BLaER1 (cell line): ENCODE results near the gene POMGNT2.

Experiments used
- H3K27ac ChIP-seq: shearing (Covaris generic); formaldehyde crosslinking; 2 replicates; pipeline ENCODE4 v1.8.1; 2022
- H3K27me3 ChIP-seq: shearing (Covaris generic); formaldehyde crosslinking; 2 replicates; pipeline ENCODE4 v1.8.1; 2022
- H3K36me3 ChIP-seq: shearing (Covaris generic); formaldehyde crosslinking; 2 replicates; pipeline ENCODE4 v1.8.1; 2022
- H3K4me1 ChIP-seq: shearing (Covaris generic); formaldehyde crosslinking; 2 replicates; pipeline ENCODE4 v1.8.1; 2022
- H3K4me2 ChIP-seq: shearing (Covaris generic); formaldehyde crosslinking; 2 replicates; pipeline ENCODE4 v1.8.1; 2022
- H3K4me3 ChIP-seq: shearing (Covaris generic); formaldehyde crosslinking; 2 replicates; pipeline ENCODE4 v1.8.1; 2022
- H3K9ac ChIP-seq: shearing (Covaris generic); formaldehyde crosslinking; 2 replicates; pipeline ENCODE4 v1.8.1; 2022
- H3K9me3 ChIP-seq: shearing (Covaris generic); formaldehyde crosslinking; 2 replicates; pipeline ENCODE4 v1.8.1; 2022
- H4K20me1 ChIP-seq: shearing (Covaris generic); formaldehyde crosslinking; 2 replicates; pipeline ENCODE4 v1.8.1; 2022
- Cebpa-rat ChIP-seq: shearing (Covaris generic); IDR thresholded peaks from 2 replicates; pipeline ENCODE4 v1.8.1; 2022

Gene POMGNT2

GRCh38 chr3:43132870-43133636 lies 27.2 kb upstream of the POMGNT2 start:
- Histone ChIP-seq H3K4me3 (no peak overlapping the region), H3K36me3 (no peaks in the 10 kb centered on the region), H4K20me1 (no peaks in the 10 kb centered on the region), H3K9me3 (peaks cover 7% of the 10 kb centered on the region), H3K4me2 (no peak overlapping the region), H3K9ac (no peak overlapping the region), H3K27me3 (no peaks in the 10 kb centered on the region), H3K27ac (no peak overlapping the region), H3K4me1 (no peaks in the 10 kb centered on the region)
- no peak for TF ChIP-seq Cebpa-rat

DNA sequence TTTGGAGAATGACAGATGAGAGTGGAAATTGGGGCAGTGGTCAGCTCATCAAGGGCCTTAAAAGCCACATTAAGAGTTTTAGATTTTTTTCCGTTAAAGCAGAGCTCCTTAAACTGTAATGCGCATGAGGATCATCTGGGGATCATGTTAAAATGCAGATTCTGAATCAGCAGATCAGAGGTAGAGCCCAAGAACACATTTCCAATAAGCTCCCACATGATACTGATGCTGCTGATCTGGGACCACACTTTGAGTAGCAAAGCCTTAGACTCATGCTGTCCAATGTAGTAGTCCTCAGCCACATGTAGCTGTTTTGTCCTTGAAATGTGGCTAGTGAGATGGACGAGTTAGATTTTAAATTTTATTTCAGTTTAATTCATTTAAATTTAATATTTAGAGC lies 26.3 kb upstream of the POMGNT2 start:
- Histone ChIP-seq H3K27ac (no peak overlapping the region), H3K27me3 (no peaks in the 10 kb centered on the region), H3K4me2 (no peak overlapping the region), H3K4me3 (no peak overlapping the region), H3K4me1 (no peaks in the 10 kb centered on the region), H3K9ac (no peak overlapping the region), H4K20me1 (no peaks in the 10 kb centered on the region), H3K36me3 (no peaks in the 10 kb centered on the region), H3K9me3 (peaks cover 7% of the 10 kb centered on the region)
- TF ChIP-seq Cebpa-rat, result no peak

DNA sequence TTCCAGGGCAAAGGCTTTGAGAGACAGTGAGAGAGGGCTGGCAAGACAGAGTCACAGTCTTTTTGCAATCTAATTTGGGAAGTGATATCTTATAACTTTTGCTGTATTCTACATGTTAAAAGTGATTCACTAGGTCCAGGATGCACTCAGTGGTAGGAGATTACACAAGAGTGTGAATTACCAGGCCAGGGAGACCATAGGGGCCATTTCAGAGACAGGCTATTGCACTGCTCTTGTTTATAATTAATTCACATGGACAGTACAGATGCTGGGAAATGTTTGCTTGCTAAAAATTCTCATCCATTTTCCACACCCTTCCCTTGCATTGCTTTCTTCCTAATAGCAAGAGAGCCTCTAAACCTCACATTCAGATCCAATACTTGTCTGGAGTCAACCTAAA lies 22.6 kb upstream of the POMGNT2 start:
- no peak overlapping the region for H3K4me2 ChIP-seq
- H4K20me1 ChIP-seq, result no peaks in the 10 kb centered on the region
- H3K27ac ChIP-seq, result no peak overlapping the region
- no peaks in the 10 kb centered on the region for H3K4me1 ChIP-seq
- no peaks in the 10 kb centered on the region for H3K27me3 ChIP-seq
- H3K36me3 ChIP-seq, result no peaks in the 10 kb centered on the region
- no peak for TF ChIP-seq Cebpa-rat
- H3K9me3 ChIP-seq, result peaks cover 6% of the 10 kb centered on the region
- H3K9ac ChIP-seq, result no peak overlapping the region
- no peak overlapping the region for H3K4me3 ChIP-seq

DNA sequence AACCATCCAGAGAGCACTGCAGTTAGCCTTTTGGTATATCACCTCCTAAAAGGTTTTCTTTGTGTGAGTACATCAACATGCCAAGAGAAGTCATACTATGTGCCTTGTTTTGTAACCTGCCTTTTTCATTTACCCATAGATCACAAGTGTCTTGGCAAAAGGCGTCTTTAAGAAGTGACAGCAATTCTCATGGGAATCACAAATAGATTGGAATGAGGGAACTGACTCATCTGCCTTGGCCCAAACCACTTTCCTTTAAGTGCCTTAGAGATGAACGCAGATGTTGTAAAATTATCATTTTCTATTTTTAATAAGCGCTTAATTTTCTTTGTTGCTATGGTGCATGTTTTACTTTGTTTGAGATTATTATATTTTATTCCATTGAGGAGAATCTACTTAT lies 20.7 kb upstream of the POMGNT2 start:
- H3K9me3 ChIP-seq, result peaks cover 18% of the 10 kb centered on the region
- no peaks in the 10 kb centered on the region for H3K27me3 ChIP-seq
- no peak overlapping the region for H3K9ac ChIP-seq
- H3K4me2 ChIP-seq, result no peak overlapping the region
- H3K36me3 ChIP-seq, result no peaks in the 10 kb centered on the region
- TF ChIP-seq Cebpa-rat, result no peak
- no peaks in the 10 kb centered on the region for H4K20me1 ChIP-seq
- no peak overlapping the region for H3K27ac ChIP-seq
- no peak overlapping the region for H3K4me3 ChIP-seq
- no peaks in the 10 kb centered on the region for H3K4me1 ChIP-seq

- Histone ChIP-seq H3K4me1 (no peaks in the 10 kb centered on the region), H3K27me3 (no peaks in the 10 kb centered on the region), H3K36me3 (no peaks in the 10 kb centered on the region), H3K4me2 (no peak overlapping the region), H3K27ac (no peak overlapping the region), H3K9ac (no peak overlapping the region), H3K9me3 (peaks cover 18% of the 10 kb centered on the region), H3K4me3 (no peak overlapping the region), H4K20me1 (no peaks in the 10 kb centered on the region)
- TF ChIP-seq Cebpa-rat, result no peak
Observed at GRCh38 chr3:43123895-43124294, 18.0 kb upstream of the POMGNT2 start.

GRCh38 chr3:43120937-43121336 lies 15.1 kb upstream of the POMGNT2 start:
- H3K4me3 ChIP-seq, result no peak overlapping the region
- peaks cover 18% of the 10 kb centered on the region for H3K9me3 ChIP-seq
- H3K36me3 ChIP-seq, result no peaks in the 10 kb centered on the region
- no peak for TF ChIP-seq Cebpa-rat
- H4K20me1 ChIP-seq, result no peaks in the 10 kb centered on the region
- H3K27ac ChIP-seq, result no peak overlapping the region
- H3K9ac ChIP-seq, result no peak overlapping the region
- no peak overlapping the region for H3K4me2 ChIP-seq
- H3K27me3 ChIP-seq, result no peaks in the 10 kb centered on the region
- no peaks in the 10 kb centered on the region for H3K4me1 ChIP-seq

DNA sequence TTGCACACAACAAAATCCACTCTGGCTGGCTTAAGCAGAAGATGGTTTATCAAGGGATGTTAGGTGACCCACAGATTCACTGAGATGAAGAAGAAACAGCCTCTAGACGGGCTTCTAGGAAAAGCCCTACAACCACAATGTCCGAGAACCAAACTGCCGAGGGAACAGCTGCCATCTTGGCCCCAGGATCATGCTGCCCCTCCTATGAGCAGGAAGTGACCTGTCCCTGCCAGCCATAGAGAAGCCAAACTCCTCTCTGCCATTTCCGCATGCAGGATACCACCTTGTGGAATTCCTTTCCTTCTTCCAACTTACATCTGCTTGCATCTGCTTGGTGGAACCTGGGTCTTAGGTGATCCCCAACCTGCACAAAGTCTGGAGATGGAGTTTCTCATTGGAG lies 11.4 kb upstream of the POMGNT2 start:
- Histone ChIP-seq H3K9ac (no peak overlapping the region), H3K9me3 (peaks cover 5% of the 10 kb centered on the region; the same call in 1 of the 2 replicates), H3K36me3 (no peaks in the 10 kb centered on the region), H3K27ac (no peak overlapping the region), H3K4me3 (no peak overlapping the region), H3K27me3 (no peaks in the 10 kb centered on the region), H4K20me1 (no peaks in the 10 kb centered on the region), H3K4me2 (no peak overlapping the region), H3K4me1 (no peaks in the 10 kb centered on the region)
- no peak for TF ChIP-seq Cebpa-rat

DNA sequence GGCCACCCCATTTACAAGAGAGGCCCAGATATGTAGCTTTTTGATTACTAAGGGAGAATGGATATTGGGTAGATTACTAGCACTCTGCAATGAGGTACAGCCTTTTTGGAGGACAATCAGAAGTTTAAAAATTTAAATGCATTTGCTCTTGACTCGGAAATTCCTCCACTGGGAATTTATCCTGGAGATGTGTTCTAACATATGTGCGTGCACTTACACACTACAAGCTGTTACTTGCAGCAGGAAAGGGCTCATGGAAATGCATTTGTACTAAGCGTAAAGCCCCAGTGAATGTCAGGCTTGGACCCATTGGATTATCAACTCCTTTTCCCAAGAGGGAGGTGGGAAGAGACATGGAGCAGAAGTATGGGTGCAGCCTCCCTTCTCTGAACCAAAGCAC lies 7.8 kb upstream of the POMGNT2 start:
- Histone ChIP-seq H3K36me3 (no peaks in the 10 kb centered on the region), H3K27me3 (no peaks in the 10 kb centered on the region), H3K4me1 (no peaks in the 10 kb centered on the region), H3K27ac (no peak overlapping the region), H4K20me1 (no peaks in the 10 kb centered on the region), H3K9me3 (no peaks in the 10 kb centered on the region), H3K9ac (no peak overlapping the region), H3K4me3 (no peak overlapping the region), H3K4me2 (no peak overlapping the region)
- no peak for TF ChIP-seq Cebpa-rat

DNA sequence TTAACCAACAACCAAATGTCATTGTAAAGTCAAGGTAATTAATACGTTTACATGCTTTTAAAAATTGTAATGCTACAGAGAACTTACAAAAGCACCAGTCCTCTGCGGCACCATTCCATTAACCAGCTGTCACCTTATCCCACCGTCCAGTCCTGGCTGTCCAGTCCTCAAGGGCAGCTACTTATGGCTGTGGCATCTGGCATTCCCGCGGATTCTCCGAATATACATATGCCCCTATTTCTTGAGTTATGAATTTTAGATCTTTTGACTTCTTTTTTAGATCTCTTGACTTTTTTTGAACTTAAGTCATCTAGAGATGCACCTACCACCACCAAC lies 382 bp upstream of the POMGNT2 start:
- no peak overlapping the region for H3K9ac ChIP-seq
- peaks cover 35% of the 10 kb centered on the region for H4K20me1 ChIP-seq
- H3K4me2 ChIP-seq, result peak overlapping the region; percentile 93
- H3K27me3 ChIP-seq, result no peaks in the 10 kb centered on the region
- H3K36me3 ChIP-seq, result no peaks in the 10 kb centered on the region
- peaks cover 22% of the 10 kb centered on the region for H3K4me1 ChIP-seq
- TF ChIP-seq Cebpa-rat, result no peak
- peak overlapping the region; percentile 82 for H3K4me3 ChIP-seq
- H3K27ac ChIP-seq, result no peak overlapping the region
- no peaks in the 10 kb centered on the region for H3K9me3 ChIP-seq

- H3K4me2 ChIP-seq, result peak overlapping the region; percentile 93
- peaks cover 22% of the 10 kb centered on the region for H3K4me1 ChIP-seq
- no peaks in the 10 kb centered on the region for H3K9me3 ChIP-seq
- no peaks in the 10 kb centered on the region for H3K27me3 ChIP-seq
- H3K9ac ChIP-seq, result no peak overlapping the region
- no peaks in the 10 kb centered on the region for H3K36me3 ChIP-seq
- H3K4me3 ChIP-seq, result peak overlapping the region; percentile 82
- H3K27ac ChIP-seq, result no peak overlapping the region
- H4K20me1 ChIP-seq, result peaks cover 43% of the 10 kb centered on the region
- no peak for TF ChIP-seq Cebpa-rat
Observed at GRCh38 chr3:43104660-43105595, 951 bp downstream of the POMGNT2 start.
